ENCODE results near the gene RBM20. TPM values are rescaled to one million over a fixed set of nuclear protein-coding genes. Genes with fewer than 3 reads are reported as not detected.
"Not testable (repeated sequence)": the region's sequence is repeated elsewhere in the genome, so short reads cannot be mapped to it uniquely, and the experiment has no call there.

The RBM20 gene
- total RNA-seq, 2 experiments from 2014 or later = 0.06 to 0.17 TPM

DNA sequence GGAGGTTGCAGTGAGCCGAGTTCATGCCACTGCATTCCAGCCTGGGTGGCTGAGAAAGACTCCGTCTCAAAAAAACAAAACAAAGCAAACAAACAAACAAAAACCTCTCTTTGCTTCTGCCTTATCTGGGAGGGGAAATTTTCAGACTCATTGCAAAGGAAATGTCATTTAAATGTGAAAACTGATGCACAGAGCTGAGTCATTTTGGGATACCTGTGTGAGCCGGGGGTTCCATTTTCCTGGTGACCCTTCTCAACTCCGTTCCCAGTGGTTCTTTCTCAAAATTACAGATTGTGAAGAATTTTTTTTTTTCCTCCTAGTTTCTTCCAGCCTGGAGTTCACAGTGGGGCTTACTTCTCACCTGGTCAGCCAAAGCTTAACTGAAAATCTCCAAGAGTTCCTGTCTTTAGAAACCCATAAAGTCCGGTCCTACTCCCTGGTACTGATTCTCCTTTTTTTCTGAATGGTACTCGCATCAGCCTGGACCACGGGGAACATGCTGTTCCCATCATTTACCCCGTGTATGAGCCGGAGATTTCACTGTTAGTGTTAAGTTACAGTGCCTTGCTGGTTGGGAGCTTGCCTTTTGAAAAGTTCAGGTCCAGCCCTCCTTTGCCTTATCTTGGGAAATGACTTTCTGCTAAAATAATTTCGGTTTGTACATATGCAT lies 56.9 kb downstream of the RBM20 start:
- Mint-ChIP-seq H3K27ac (no peak overlapping the region), H3K4me3 (no peak overlapping the region), H3K36me3 (no peaks in the 10 kb centered on the region), H3K4me1 (peaks cover 2% of the 10 kb centered on the region), H3K27me3 (peaks cover 12% of the 10 kb centered on the region), H3K9me3 (no peaks in the 10 kb centered on the region)
- ATAC-seq (ENCODE audit: low read depth) (no peak), DNase-seq (no peak)
- POLR2A ChIA-PET = no interaction called here

DNA sequence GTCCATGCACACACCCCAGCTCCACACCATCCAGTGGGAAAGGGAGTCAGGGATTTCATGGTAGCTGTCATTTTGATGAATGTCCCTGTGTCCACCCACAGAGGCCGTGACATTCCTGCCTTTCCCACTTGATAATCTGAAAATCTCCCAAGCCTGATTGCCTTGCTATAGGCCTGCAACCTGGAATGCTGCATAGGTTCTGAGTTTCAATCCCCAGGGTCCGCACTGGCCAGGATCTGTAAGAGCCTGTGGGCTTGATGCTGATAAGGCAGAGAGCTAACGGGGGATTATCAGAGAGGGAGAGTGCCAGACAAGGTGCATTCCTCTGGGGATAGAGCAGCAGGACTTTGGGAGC lies 57.5 kb downstream of the RBM20 start:
- Mint-ChIP-seq H3K27me3 (peaks cover 12% of the 10 kb centered on the region), H3K4me3 (no peak overlapping the region), H3K4me1 (peaks cover 2% of the 10 kb centered on the region), H3K36me3 (no peaks in the 10 kb centered on the region), H3K27ac (no peak overlapping the region), H3K9me3 (no peaks in the 10 kb centered on the region)
- POLR2A ChIA-PET = no interaction called here
- ATAC-seq (ENCODE audit: low read depth) (no peak), DNase-seq (no peak)

DNA sequence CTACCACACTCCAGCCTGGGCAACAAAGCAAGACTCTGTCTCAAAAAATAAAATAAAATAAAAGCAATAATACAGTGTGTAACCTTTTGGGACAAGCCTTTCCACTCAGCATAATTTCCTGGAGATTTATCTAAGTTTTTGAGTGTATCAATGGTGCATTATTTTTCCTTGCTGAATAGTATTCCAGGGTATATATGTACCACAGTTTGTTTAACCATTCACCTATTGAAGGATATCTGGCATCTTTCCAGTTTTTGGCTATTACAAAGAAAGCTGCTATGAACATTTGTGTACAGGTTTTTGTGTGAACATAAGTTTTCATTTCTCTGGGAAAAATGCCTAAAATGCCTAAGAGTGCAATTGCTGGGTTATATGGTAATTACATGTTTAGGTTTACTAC lies 59.9 kb downstream of the RBM20 start:
- Mint-ChIP-seq H3K27ac (no peak overlapping the region), H3K4me1 (peaks cover 2% of the 10 kb centered on the region), H3K36me3 (no peaks in the 10 kb centered on the region), H3K9me3 (no peaks in the 10 kb centered on the region), H3K4me3 (no peak overlapping the region), H3K27me3 (peaks cover 19% of the 10 kb centered on the region)
- no peak for DNase-seq
- ATAC-seq (ENCODE audit: low read depth) = no peak
- POLR2A ChIA-PET = no interaction called here

DNA sequence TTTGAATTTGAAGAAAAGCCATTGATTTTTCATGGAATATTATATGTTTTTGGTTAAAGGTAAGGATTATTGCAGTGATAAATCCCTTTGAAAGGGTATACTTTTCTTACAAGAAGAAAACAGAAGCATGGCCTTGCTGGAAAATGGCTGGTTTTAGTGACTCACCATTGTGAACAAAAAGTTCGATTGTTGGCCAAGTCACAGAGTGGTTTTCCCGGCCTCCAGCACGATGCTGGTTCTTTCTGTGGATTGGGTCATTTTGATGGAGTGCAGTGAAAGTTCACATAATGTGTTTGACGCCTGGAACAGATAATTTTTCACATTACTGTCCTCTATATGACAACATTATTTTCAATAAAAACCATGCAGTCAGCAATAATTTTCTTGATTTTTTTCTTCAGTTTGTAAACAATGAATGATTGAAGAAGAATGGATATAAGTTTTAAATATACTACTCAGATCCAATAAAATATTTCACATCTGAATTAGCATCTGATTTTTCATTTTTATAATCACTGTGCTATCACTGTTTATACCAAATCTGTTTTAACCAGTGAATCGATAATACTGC lies 60.9 kb downstream of the RBM20 start:
- Mint-ChIP-seq H3K27ac (no peak overlapping the region), H3K36me3 (no peaks in the 10 kb centered on the region), H3K27me3 (peaks cover 22% of the 10 kb centered on the region), H3K4me1 (peaks cover 2% of the 10 kb centered on the region), H3K9me3 (no peaks in the 10 kb centered on the region), H3K4me3 (no peak overlapping the region)
- DNase-seq (no peak), ATAC-seq (ENCODE audit: low read depth) (no peak)
- POLR2A ChIA-PET = no interaction called here

DNA sequence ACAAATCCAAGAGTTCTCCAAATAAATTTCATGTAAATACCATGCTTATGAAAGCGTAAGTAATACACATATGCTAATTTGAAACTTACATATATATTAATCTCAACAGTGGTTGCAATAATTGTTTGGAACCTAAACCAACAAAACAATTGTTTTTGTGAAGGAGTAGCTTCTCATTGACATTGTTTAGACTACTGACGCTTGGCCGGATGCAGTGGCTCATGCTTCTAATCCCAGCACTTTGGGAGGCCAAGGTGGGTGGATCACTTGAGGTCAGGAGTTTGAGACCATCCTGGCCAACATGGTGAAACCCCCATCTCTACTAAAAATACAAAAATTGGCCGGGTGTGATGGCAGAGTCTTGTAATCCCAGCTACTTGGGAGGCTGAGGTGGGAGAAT lies 61.5 kb downstream of the RBM20 start:
- peaks cover 22% of the 10 kb centered on the region for H3K27me3 Mint-ChIP-seq
- H3K4me3 Mint-ChIP-seq; H3K9me3 Mint-ChIP-seq; POLR2A ChIA-PET; H3K4me1 Mint-ChIP-seq; H3K36me3 Mint-ChIP-seq; DNase-seq; ATAC-seq (ENCODE audit: low read depth); H3K27ac Mint-ChIP-seq: not testable (repeated sequence)

DNA sequence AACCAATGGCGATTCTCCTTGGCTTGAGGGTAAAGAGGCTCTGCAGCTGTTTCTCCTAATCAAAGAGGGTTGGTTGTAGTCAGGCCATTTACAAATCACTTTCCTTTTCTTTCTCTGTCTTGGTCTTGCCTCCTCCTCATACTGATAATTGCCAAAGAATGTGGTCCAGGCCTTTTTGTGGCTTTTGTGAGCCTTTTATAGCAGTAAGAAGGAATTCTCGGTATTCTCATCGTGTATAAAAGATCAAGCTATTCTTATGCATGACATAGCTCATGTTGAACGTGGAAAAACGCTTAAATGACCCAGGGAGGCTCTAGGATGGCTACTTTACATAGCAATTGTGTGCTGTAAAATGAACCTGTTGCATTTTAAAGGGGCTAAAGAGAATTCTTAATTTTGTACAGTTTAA lies 62.6 kb downstream of the RBM20 start:
- POLR2A ChIA-PET = no interaction called here
- H3K36me3 Mint-ChIP-seq = no peaks in the 10 kb centered on the region
- H3K27me3 Mint-ChIP-seq = peaks cover 23% of the 10 kb centered on the region
- H3K9me3 Mint-ChIP-seq = no peaks in the 10 kb centered on the region
- ATAC-seq (ENCODE audit: low read depth) (no peak), DNase-seq (no peak)
- H3K27ac Mint-ChIP-seq = no peak overlapping the region
- no peaks in the 10 kb centered on the region for H3K4me1 Mint-ChIP-seq
- H3K4me3 Mint-ChIP-seq = no peak overlapping the region

DNA sequence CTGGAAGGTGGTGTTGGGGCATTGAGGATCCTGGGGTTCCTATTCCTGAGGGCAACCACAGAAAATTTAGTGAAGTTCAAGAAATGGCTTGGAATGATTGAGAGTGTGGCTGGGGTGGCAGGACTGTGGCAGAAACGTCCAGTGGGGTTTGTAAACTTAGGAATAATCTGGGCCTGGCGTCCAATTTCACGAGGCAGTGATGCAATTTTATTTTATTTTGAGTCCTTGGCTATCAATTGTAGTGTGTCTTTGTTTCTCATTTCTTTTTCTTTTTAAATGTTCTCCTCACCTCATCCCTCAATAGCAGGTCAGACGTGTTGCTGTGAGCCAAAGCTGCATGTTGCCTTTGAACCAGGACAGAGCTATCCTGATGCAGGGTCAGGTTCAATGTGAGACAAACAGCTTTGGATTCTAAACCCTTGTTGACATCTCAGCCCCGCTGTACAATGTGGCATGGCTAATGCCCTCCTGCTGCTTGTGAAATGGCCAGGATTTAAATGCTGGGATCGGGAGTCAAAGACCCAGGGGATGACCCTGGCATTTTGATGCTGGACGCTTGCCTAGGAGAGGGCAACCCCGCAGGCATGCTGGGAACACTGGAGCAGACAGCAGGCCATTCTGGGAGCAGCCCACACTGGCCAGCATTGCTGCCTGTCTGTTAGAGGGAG lies 64.8 kb downstream of the RBM20 start:
- ATAC-seq (ENCODE audit: low read depth) (no peak), DNase-seq (no peak)
- POLR2A ChIA-PET = no interaction called here
- Mint-ChIP-seq H3K4me3 (no peak overlapping the region), H3K27me3 (peaks cover 29% of the 10 kb centered on the region), H3K36me3 (no peaks in the 10 kb centered on the region), H3K9me3 (no peaks in the 10 kb centered on the region), H3K27ac (no peak overlapping the region), H3K4me1 (no peaks in the 10 kb centered on the region)

DNA sequence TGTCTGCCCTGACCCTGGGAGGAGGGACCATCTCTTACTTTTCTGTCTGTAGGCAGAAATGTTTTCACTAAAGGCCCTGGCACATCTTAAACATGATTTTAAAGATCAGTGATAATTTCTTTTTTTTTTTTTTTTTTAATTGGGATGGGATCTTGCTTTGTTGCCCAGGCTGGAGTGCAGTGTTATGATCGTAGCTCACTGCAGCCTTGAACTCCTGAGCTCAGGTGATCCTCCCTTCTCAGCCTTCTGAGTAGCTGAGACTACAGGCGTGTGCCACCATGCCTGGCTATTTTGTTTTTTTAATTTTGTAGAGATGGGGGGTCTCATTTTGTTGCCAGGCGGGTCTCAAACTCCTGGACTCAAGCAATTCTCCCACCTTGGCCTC lies 65.3 kb downstream of the RBM20 start:
- ATAC-seq (ENCODE audit: low read depth) = no peak
- peaks cover 27% of the 10 kb centered on the region for H3K27me3 Mint-ChIP-seq
- no peaks in the 10 kb centered on the region for H3K4me1 Mint-ChIP-seq
- no peak overlapping the region for H3K27ac Mint-ChIP-seq
- no peak overlapping the region for H3K4me3 Mint-ChIP-seq
- DNase-seq = no peak
- H3K9me3 Mint-ChIP-seq = no peaks in the 10 kb centered on the region
- no peaks in the 10 kb centered on the region for H3K36me3 Mint-ChIP-seq
- POLR2A ChIA-PET = no interaction called here

DNA sequence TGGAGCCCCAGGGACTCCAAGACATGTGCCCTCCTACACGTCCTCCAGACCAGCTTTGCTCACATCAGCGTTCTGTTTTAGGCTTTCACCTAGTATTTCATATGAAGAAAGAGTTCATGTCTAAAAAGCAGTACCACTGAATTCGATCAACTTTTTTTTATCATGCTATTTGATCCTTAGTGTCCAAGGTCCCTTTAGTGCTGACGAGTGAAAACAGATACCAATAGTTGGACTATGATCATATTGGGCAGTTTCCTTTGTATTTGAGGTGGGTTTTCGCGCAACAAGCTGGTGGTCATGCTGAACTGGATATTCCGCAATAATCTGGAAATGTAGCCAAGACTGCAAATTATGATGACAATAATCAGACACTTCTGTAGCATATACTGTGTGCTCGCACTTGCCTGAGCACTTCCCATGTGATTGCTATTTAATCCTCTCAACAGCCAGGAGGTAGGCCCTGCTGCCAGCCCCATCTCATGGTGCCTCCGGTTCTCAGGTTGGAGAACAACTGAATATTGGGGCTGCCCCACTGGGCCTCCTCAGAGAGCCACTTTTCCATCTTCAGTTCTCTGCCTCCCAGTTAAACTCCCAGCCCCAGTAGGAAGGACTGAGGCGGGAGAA lies 65.9 kb downstream of the RBM20 start:
- Mint-ChIP-seq H3K27me3 (peaks cover 23% of the 10 kb centered on the region), H3K4me3 (no peak overlapping the region), H3K4me1 (no peaks in the 10 kb centered on the region), H3K9me3 (no peaks in the 10 kb centered on the region), H3K36me3 (no peaks in the 10 kb centered on the region), H3K27ac (no peak overlapping the region)
- ATAC-seq (ENCODE audit: low read depth) = no peak
- no peak for DNase-seq
- POLR2A ChIA-PET = interaction anchor here (0.5 kb wide), 1 partner anchor 57 kb away, joined by 3 read pairs; no protein-coding TSS in a partner anchor

DNA sequence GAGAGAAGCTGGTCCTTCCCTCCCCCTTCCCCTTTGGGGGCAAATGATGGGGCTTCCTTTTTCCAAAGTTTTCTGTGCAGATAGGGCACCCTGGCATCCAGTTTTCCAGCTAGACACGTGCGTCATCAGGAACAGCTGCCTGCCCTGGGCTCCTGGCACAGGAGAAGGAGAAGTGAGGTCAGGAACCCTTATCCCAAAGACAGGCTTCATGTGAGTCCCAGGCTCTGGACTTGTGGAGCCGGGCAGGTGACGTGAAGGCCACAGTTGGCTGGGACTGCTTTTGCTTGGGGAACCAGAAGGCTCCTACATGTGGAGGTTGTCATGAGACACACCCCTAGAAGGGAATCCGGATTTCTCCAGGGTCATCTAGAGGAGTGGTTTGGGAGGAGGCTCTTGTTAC lies 66.5 kb downstream of the RBM20 start:
- no peak for ATAC-seq (ENCODE audit: low read depth)
- Mint-ChIP-seq H3K27ac (no peak overlapping the region), H3K9me3 (no peaks in the 10 kb centered on the region), H3K4me3 (no peak overlapping the region), H3K4me1 (no peaks in the 10 kb centered on the region), H3K27me3 (peaks cover 21% of the 10 kb centered on the region), H3K36me3 (no peaks in the 10 kb centered on the region)
- POLR2A ChIA-PET = interaction anchor here (0.5 kb wide), 1 partner anchor 58 kb away, joined by 3 read pairs; no protein-coding TSS in a partner anchor
- no peak for DNase-seq

DNA sequence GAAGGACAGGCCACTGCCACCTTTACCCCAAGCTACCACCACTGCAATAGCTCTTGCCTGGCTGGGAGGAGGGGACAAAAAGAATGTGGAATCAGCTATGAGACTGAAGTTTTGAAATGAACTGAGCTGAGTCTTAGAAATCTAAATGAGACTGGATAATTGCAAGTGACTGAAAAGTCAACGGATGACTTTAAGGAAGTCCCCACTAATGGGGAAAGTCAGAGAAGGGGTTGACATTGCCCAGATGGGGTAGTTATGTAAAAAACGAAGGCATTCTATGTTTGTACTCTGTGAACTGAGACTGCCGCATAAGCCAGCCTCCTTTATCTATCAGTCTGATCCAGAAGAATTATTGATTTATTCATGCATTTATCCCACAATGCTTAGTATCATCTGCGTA lies 67.2 kb downstream of the RBM20 start:
- Mint-ChIP-seq H3K9me3 (no peaks in the 10 kb centered on the region), H3K4me1 (no peaks in the 10 kb centered on the region), H3K4me3 (no peak overlapping the region), H3K27me3 (peaks cover 20% of the 10 kb centered on the region), H3K27ac (no peak overlapping the region), H3K36me3 (no peaks in the 10 kb centered on the region)
- POLR2A ChIA-PET = no interaction called here
- DNase-seq (no peak), ATAC-seq (ENCODE audit: low read depth) (no peak)

DNA sequence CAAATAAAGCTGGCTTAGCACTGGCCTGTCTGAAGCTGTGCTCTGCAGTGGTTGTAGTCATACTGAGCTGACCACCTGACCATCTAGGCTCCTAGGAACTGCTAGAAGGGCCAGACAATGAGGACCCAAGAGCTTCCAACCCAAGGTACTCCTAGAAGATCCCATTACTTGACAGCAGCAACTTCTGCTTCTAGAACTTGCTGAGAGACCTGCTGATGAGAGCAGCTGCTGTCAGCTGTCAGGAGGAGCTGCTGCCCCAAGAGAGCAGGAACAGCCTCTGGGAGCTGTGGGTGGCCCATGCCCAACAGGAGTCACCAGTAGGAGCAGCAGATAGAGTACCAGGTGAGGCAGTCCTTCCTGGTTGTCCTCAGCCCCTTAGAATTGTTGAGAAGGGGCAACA lies 70.2 kb downstream of the RBM20 start:
- no peaks in the 10 kb centered on the region for H3K9me3 Mint-ChIP-seq
- no peaks in the 10 kb centered on the region for H3K4me1 Mint-ChIP-seq
- DNase-seq (no peak), ATAC-seq (ENCODE audit: low read depth) (no peak)
- no peak overlapping the region for H3K27ac Mint-ChIP-seq
- peaks cover 7% of the 10 kb centered on the region for H3K27me3 Mint-ChIP-seq
- no peak overlapping the region for H3K4me3 Mint-ChIP-seq
- no peaks in the 10 kb centered on the region for H3K36me3 Mint-ChIP-seq
- POLR2A ChIA-PET = no interaction called here

DNA sequence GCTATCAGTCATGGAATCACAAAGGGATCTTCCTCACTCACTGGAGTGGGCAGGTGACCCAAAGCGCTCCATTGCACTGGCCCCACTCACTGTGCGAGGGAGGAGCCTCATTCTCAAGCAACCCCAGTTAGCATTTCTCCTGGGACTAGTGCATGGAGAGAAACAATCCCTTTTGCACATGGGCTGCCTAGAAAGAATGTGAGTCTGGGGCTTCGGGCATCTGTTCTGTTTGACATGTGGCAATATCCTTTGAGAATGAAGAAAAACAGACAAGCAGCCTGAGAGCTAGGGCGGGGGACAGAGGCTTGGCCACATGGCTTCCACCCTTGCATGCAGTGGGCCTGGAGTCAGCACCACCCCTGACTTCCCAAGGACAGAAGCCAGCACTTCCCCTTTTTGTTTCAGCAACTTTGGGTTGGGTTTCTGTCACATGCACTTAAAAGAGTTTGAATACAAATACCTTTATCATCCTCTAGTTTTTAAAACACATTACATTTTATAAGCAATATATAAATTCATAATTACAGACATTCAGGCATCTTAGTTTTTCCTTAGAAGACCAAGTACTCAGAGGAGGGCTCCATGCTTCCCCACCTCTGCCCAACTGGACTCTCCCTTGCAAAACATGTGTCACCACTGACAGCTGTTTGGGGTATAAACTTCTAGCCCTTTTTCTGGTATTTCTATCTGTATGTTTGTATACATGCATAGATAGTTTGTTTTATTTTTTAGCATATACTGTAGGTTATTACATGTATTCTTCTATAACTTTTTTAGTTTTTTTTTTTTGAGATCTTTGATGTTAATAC lies 73.8 kb downstream of the RBM20 start:
- ATAC-seq (ENCODE audit: low read depth) (no peak), DNase-seq (no peak)
- no peaks in the 10 kb centered on the region for H3K4me1 Mint-ChIP-seq
- peaks cover 1% of the 10 kb centered on the region for H3K27me3 Mint-ChIP-seq
- H3K4me3 Mint-ChIP-seq = no peak overlapping the region
- H3K9me3 Mint-ChIP-seq = no peaks in the 10 kb centered on the region
- no peaks in the 10 kb centered on the region for H3K36me3 Mint-ChIP-seq
- POLR2A ChIA-PET = no interaction called here
- H3K27ac Mint-ChIP-seq = no peak overlapping the region
